Vagina (tissue), 2 donors: Measurements from ENCODE around the gene ALK.

ENCODE experiments used
- CTCF ChIP-seq, 3 experiments: fragments of 450-650 bp in 2 of 3; fragments of 200-600 bp in 1 of 3; sonication (generic) in 1 of 3; IDR thresholded peaks; one replicate each; pipeline ENCODE4 v1.5.1; 2017 to 2019; ENCODE audit warnings: antibody characterized with exemption in 3 of 3, mild to moderate bottlenecking in 2 of 3, moderate library complexity in 2 of 3
- POLR2A ChIP-seq, 2 donors: fragments of 450-650 bp; IDR thresholded peaks; one replicate each; pipeline ENCODE4 v1.6.1; 2017; ENCODE audit warnings: antibody characterized with exemption in 2 of 2, mild to moderate bottlenecking in 2 of 2, moderate library complexity in 2 of 2
- POLR2AphosphoS5 ChIP-seq, 2 donors: sonication (generic); formaldehyde crosslinking; IDR thresholded peaks; one replicate each; pipeline ENCODE4 v1.9.0; 2017; ENCODE audit warnings: antibody characterized with exemption in 2 of 2, mild to moderate bottlenecking in 2 of 2, low read depth in 1 of 2; ENCODE audit not compliant: insufficient read depth in 1 of 2

- TF ChIP-seq CTCF (IDR thresholded peaks at IDR 0.05) (no peak), POLR2AphosphoS5 (IDR thresholded peaks at IDR 0.05; ENCODE audit: insufficient read depth in 1 of 2, low read depth in 1 of 2) (no peak), POLR2A (IDR thresholded peaks at IDR 0.05) (no peak)
Measured at GRCh38 chr2:29317801-29318485, 603.4 kb downstream of the ALK start.
